Mucosa of rectum (tissue), 2 donors: ENCODE measurements around the gene FFAR2.

ENCODE experiments used
- H3K27ac ChIP-seq, 2 donors: one replicate each; pipeline ENCODE4 v1.7.0; 2013; ENCODE audit warnings: inconsistent platforms in 2 of 2, low read depth in 2 of 2, low read length in 2 of 2
- H3K27me3 ChIP-seq, 2 donors: one replicate each; pipeline ENCODE4 v1.7.0; 2013; ENCODE audit warnings: low read length in 2 of 2; ENCODE audit not compliant: control insufficient read depth in 2 of 2, insufficient read depth in 2 of 2
- H3K36me3 ChIP-seq, 2 donors: one replicate each; pipeline ENCODE4 v1.7.0; 2013; ENCODE audit warnings: low read length in 2 of 2; ENCODE audit not compliant: control insufficient read depth in 2 of 2, insufficient read depth in 2 of 2
- H3K4me1 ChIP-seq, 2 donors: one replicate each; pipeline ENCODE4 v1.7.0; 2013; ENCODE audit warnings: low read length in 2 of 2, mild to moderate bottlenecking in 1 of 2; ENCODE audit not compliant: control insufficient read depth in 2 of 2, insufficient read depth in 2 of 2
- H3K4me3 ChIP-seq, 2 donors: one replicate each; pipeline ENCODE4 v1.7.0; 2013; ENCODE audit warnings: low read length in 2 of 2
- H3K9ac ChIP-seq, 2 donors: one replicate each; pipeline ENCODE4 v1.7.0; 2013; ENCODE audit warnings: low read length in 2 of 2, low read depth in 1 of 2, mild to moderate bottlenecking in 1 of 2
- H3K9me3 ChIP-seq, 2 donors: one replicate each; pipeline ENCODE4 v1.7.0; 2013; ENCODE audit warnings: low read length in 2 of 2; ENCODE audit not compliant: control insufficient read depth in 2 of 2
- donor health status: healthy.
- donor health status: Normal muscosa, but diverticular disease.

The FFAR2 gene

GRCh38 chr19:35408284-35409171 lies 39.5 kb upstream of the FFAR2 start:
- Histone ChIP-seq H3K27me3 (peaks cover 0 to 2% of the 10 kb centered on the region in 2 donors), H3K9ac (no peak overlapping the region), H3K4me3 (no peak overlapping the region), H3K27ac (no peak overlapping the region), H3K36me3 (no peaks in the 10 kb centered on the region), H3K9me3 (no peaks in the 10 kb centered on the region), H3K4me1 (peaks cover 0 to 3% of the 10 kb centered on the region in 2 donors)

- Histone ChIP-seq H3K27me3 (peaks cover 0 to 2% of the 10 kb centered on the region in 2 donors), H3K9ac (no peak overlapping the region)
Measured at GRCh38 chr19:35409191-35409590, 38.9 kb upstream of the FFAR2 start.

GRCh38 chr19:35410487-35410886 lies 37.6 kb upstream of the FFAR2 start:
- Histone ChIP-seq H3K4me3 (no peak overlapping the region), H3K27ac (no peak overlapping the region), H3K9me3 (no peaks in the 10 kb centered on the region)

More at GRCh38 chr19:35409191-35409590, 38.9 kb upstream of the FFAR2 start:
- Histone ChIP-seq H3K9me3 (no peaks in the 10 kb centered on the region), H3K4me3 (no peak overlapping the region), H3K36me3 (no peaks in the 10 kb centered on the region), H3K27ac (no peak overlapping the region), H3K4me1 (peaks cover 0 to 3% of the 10 kb centered on the region in 2 donors)

GRCh38 chr19:35414442-35414841 lies 33.6 kb upstream of the FFAR2 start:
- no peaks in the 10 kb centered on the region for H3K27me3 ChIP-seq
- H3K9me3 ChIP-seq, result no peaks in the 10 kb centered on the region
- no peak overlapping the region for H3K27ac ChIP-seq
- no peak overlapping the region for H3K4me3 ChIP-seq
- no peaks in the 10 kb centered on the region for H3K4me1 ChIP-seq
- no peak overlapping the region for H3K9ac ChIP-seq
- no peaks in the 10 kb centered on the region for H3K36me3 ChIP-seq

More at GRCh38 chr19:35410487-35410886, 37.6 kb upstream of the FFAR2 start:
- Histone ChIP-seq H3K27me3 (peaks cover 0 to 2% of the 10 kb centered on the region in 2 donors), H3K36me3 (no peaks in the 10 kb centered on the region), H3K9ac (no peak overlapping the region), H3K4me1 (peaks cover 0 to 3% of the 10 kb centered on the region in 2 donors)

- no peaks in the 10 kb centered on the region for H3K36me3 ChIP-seq
- no peak overlapping the region for H3K4me3 ChIP-seq
- H3K27ac ChIP-seq, result no peak overlapping the region
- H3K4me1 ChIP-seq, result peaks cover 4 to 6% of the 10 kb centered on the region in 2 donors
- no peak overlapping the region for H3K9ac ChIP-seq
- H3K27me3 ChIP-seq, result no peaks in the 10 kb centered on the region
- H3K9me3 ChIP-seq, result no peaks in the 10 kb centered on the region
Measured at GRCh38 chr19:35416331-35416730, 31.7 kb upstream of the FFAR2 start.

GRCh38 chr19:35417278-35417677 lies 30.8 kb upstream of the FFAR2 start:
- H3K9ac ChIP-seq, result peak overlapping the region in 1 of 2 donors; percentile 24
- no peak overlapping the region for H3K27ac ChIP-seq
- H3K36me3 ChIP-seq, result no peaks in the 10 kb centered on the region
- H3K4me1 ChIP-seq, result peaks cover 4 to 6% of the 10 kb centered on the region in 2 donors
- H3K27me3 ChIP-seq, result no peaks in the 10 kb centered on the region
- no peak overlapping the region for H3K4me3 ChIP-seq
- no peaks in the 10 kb centered on the region for H3K9me3 ChIP-seq

- Histone ChIP-seq H3K9ac (no peak overlapping the region), H3K4me1 (peaks cover 4 to 6% of the 10 kb centered on the region in 2 donors), H3K36me3 (no peaks in the 10 kb centered on the region), H3K27me3 (no peaks in the 10 kb centered on the region), H3K4me3 (no peak overlapping the region), H3K9me3 (no peaks in the 10 kb centered on the region), H3K27ac (no peak overlapping the region)
Measured at GRCh38 chr19:35417713-35418534, 30.1 kb upstream of the FFAR2 start.

GRCh38 chr19:35419046-35419445 lies 29.0 kb upstream of the FFAR2 start:
- Histone ChIP-seq H3K36me3 (no peaks in the 10 kb centered on the region), H3K9me3 (no peaks in the 10 kb centered on the region), H3K4me3 (no peak overlapping the region), H3K27ac (no peak overlapping the region), H3K27me3 (no peaks in the 10 kb centered on the region), H3K9ac (no peak overlapping the region), H3K4me1 (peaks cover 4 to 6% of the 10 kb centered on the region in 2 donors)

- peaks cover 4 to 6% of the 10 kb centered on the region in 2 donors for H3K4me1 ChIP-seq
- no peaks in the 10 kb centered on the region for H3K36me3 ChIP-seq
- H3K27me3 ChIP-seq, result no peaks in the 10 kb centered on the region
- H3K9me3 ChIP-seq, result no peaks in the 10 kb centered on the region
- H3K9ac ChIP-seq, result no peak overlapping the region
- no peak overlapping the region for H3K4me3 ChIP-seq
- no peak overlapping the region for H3K27ac ChIP-seq
Measured at GRCh38 chr19:35419805-35420204, 28.3 kb upstream of the FFAR2 start.

GRCh38 chr19:35421362-35421761 lies 26.7 kb upstream of the FFAR2 start:
- Histone ChIP-seq H3K27me3 (no peaks in the 10 kb centered on the region), H3K27ac (no peak overlapping the region), H3K9ac (no peak overlapping the region), H3K9me3 (no peaks in the 10 kb centered on the region), H3K4me3 (no peak overlapping the region), H3K4me1 (peaks cover 4 to 6% of the 10 kb centered on the region in 2 donors), H3K36me3 (no peaks in the 10 kb centered on the region)
